ENCODE measurements around the gene OBSCN. TPM values are rescaled to one million over a fixed set of nuclear protein-coding genes. Genes with fewer than 3 reads are reported as not detected.

The OBSCN gene
- total and polyA plus RNA-seq, 2 donors (not counting 3 experiments of a cell fraction or from before 2014, with no cell fraction given), result 1.5 to 2.9 TPM

- no TSS peak for BruUV-seq (replicated peaks)
- Histone ChIP-seq H3K79me2 (ENCODE audit: control insufficient read depth, insufficient read depth, low read length) (no peaks in the 10 kb centered on the region), H3K9me1 (replicated peaks; ENCODE audit: control insufficient read depth, extremely low read depth, insufficient read depth, low read length) (no peaks in the 10 kb centered on the region), H3K4me2 (ENCODE audit: insufficient read depth, low read length) (no peak overlapping the region), H3K4me1 (ENCODE audit: control insufficient read depth, extremely low read depth, insufficient read depth, low read length) (no peaks in the 10 kb centered on the region), H3K36me3 (ENCODE audit: control insufficient read depth in 2 of 2, extremely low read depth in 1 of 2, insufficient read depth in 2 of 2, low read length in 2 of 2) (no peaks in the 10 kb centered on the region), H3K9me3 (replicated peaks; ENCODE audit: control insufficient read depth, insufficient read depth, low read length) (no peaks in the 10 kb centered on the region), H3K4me3 (replicated peaks in 1 of 3; ENCODE audit: insufficient read depth in 1 of 3, low read depth in 1 of 3, low read length in 3 of 3) (no peak overlapping the region), H3K27ac (ENCODE audit: insufficient read depth, low read depth, low read length) (no peak overlapping the region), H2AFZ (ENCODE audit: low read depth, low read length) (no peak overlapping the region), H3K9ac (replicated peaks; ENCODE audit: extremely low read depth, insufficient read depth, low read length) (no peak overlapping the region), H4K20me1 (replicated peaks; ENCODE audit: control insufficient read depth, extremely low read depth, insufficient read depth, low read length) (no peaks in the 10 kb centered on the region), H3K27me3 (ENCODE audit: control insufficient read depth in 2 of 2, insufficient read depth in 2 of 2, low read length in 2 of 2) (peaks cover 0 to 3% of the 10 kb centered on the region in 2 experiments)
- CTCF ChIA-PET, result no interaction called here
- dilution Hi-C loops (cut with MboI; ENCODE audit: extremely low pct_ligation_motif_present, low sequenced_read_pairs) (no loop called here), intact Hi-C loops (cut with micrococcal nuclease) (no loop called here)
- POLR2A ChIA-PET, result no interaction called here
- FAIRE-seq, result no peak
- TF ChIP-seq FOS (IDR thresholded peaks at IDR 0.05; ENCODE audit: borderline replicate concordance, insufficient read depth, low read length) (no peak), POLR2A (IDR thresholded peaks at IDR 0.05; ENCODE audit: low read depth, low read length) (no peak), JUN (IDR thresholded peaks at IDR 0.05; ENCODE audit: borderline replicate concordance, insufficient read depth, insufficient read length, low read depth) (no peak), MYC (IDR thresholded peaks at IDR 0.05; ENCODE audit: low read depth, low read length) (no peak), GATA2 (IDR thresholded peaks at IDR 0.05; ENCODE audit: insufficient read depth, insufficient read length, low read depth, low read length) (no peak), MAX (IDR thresholded peaks at IDR 0.05; ENCODE audit: insufficient read depth, insufficient read length) (no peak), CTCF (IDR thresholded peaks at IDR 0.05; ENCODE audit: extremely low read depth in 1 of 2, insufficient read depth in 1 of 2, low read depth in 1 of 2, low read length in 2 of 2) (no peak), POLR2AphosphoS5 (IDR thresholded peaks at IDR 0.05; ENCODE audit: insufficient read depth, low read depth, low read length) (no peak), EZH2 (IDR thresholded peaks at IDR 0.05; ENCODE audit: borderline replicate concordance, low read depth, low read length, severe bottlenecking) (no peak)
- DNase-seq (ENCODE audit: low read depth, low spot score), result no peak
These were observed 33.4 kb downstream of the OBSCN start for GRCh38 chr1:228241259-228241658.
